ENCODE measurements around the gene DOCK9.

GRCh38 chr13:98783856-98784478 lies 193.9 kb downstream of the DOCK9 start:
- TF ChIP-seq CTCF (IDR thresholded peaks at IDR 0.05 in 4 of 5, conservative IDR thresholded peaks at IDR 0.05 in 1 of 5) = no peak
- TF ChIP-seq POLR2A (IDR thresholded peaks at IDR 0.05) = no peak

All from gastrocnemius medialis (tissue), 4 donors.